Astrocyte (in vitro differentiated cells and primary cell): ENCODE measurements around the gene TRIM59. TPM values are rescaled to one million over a fixed set of nuclear protein-coding genes. Genes with fewer than 3 reads are reported as not detected.
A peak's percentile ranks its signal among the peaks of the same experiment; 100 is the strongest.

Experiments used
- DNase-seq: peaks from one replicate; pipeline ENCODE4 v3.0.0-alpha.2; 2010; ENCODE audit warnings: low read depth
- FAIRE-seq: peaks from 2 replicates; lab custom pipeline; 2011; peaks lifted over from hg19 to GRCh38; lab: Jason Lieb, UNC
- H2AFZ ChIP-seq: 2 replicates; pipeline ENCODE4 v1.6.0; 2012; ENCODE audit warnings: low read depth, low read length, inconsistent platforms
- H3K27ac ChIP-seq: 2 replicates; pipeline ENCODE4 v1.5.1; 2011; ENCODE audit warnings: low read depth, low read length, inconsistent platforms
- H3K27me3 ChIP-seq: 2 replicates; pipeline ENCODE4 v1.6.0; 2011; ENCODE audit warnings: low read length, inconsistent platforms; ENCODE audit not compliant: insufficient read depth
- H3K36me3 ChIP-seq: 2 replicates; pipeline ENCODE4 v1.5.1; 2011; ENCODE audit warnings: low read length, inconsistent platforms; ENCODE audit not compliant: insufficient read depth
- H3K4me1 ChIP-seq: 2 replicates; pipeline ENCODE4 v1.5.1; 2011; ENCODE audit warnings: low read length, inconsistent platforms; ENCODE audit not compliant: insufficient read depth
- H3K4me2 ChIP-seq: 2 replicates; pipeline ENCODE4 v1.6.0; 2012; ENCODE audit warnings: low read length, inconsistent platforms
- H3K4me3 ChIP-seq: 2 replicates; pipeline ENCODE4 v1.5.1; 2011; ENCODE audit warnings: low read depth, mild to moderate bottlenecking, low read length, inconsistent platforms; ENCODE audit not compliant: insufficient read depth
- H3K79me2 ChIP-seq: 2 replicates; pipeline ENCODE4 v1.6.0; 2012; ENCODE audit warnings: mild to moderate bottlenecking, low read length, inconsistent platforms; ENCODE audit not compliant: insufficient read depth
- H3K9ac ChIP-seq: 2 replicates; pipeline ENCODE4 v1.6.0; 2012; ENCODE audit warnings: mild to moderate bottlenecking, low read length, inconsistent platforms
- H3K9me3 ChIP-seq: 2 replicates; pipeline ENCODE4 v1.5.1; 2012; ENCODE audit warnings: low read depth, mild to moderate bottlenecking, low read length, inconsistent platforms; ENCODE audit not compliant: insufficient read depth
- H4K20me1 ChIP-seq: 2 replicates; pipeline ENCODE4 v1.6.0; 2012; ENCODE audit warnings: low read length, inconsistent platforms; ENCODE audit not compliant: insufficient read depth
- H3K27ac Mint-ChIP-seq: one replicate; pipeline ENCODE4 v1.8.0; 2021; ENCODE audit warnings: mild to moderate bottlenecking, mixed read lengths; ENCODE audit not compliant: unreplicated experiment
- H3K27me3 Mint-ChIP-seq: one replicate; pipeline ENCODE4 v1.8.0; 2021; ENCODE audit warnings: low read depth, mixed read lengths; ENCODE audit not compliant: unreplicated experiment
- H3K36me3 Mint-ChIP-seq: one replicate; pipeline ENCODE4 v1.8.0; 2021; ENCODE audit warnings: low read depth, mixed read lengths; ENCODE audit not compliant: unreplicated experiment
- H3K4me1 Mint-ChIP-seq: one replicate; pipeline ENCODE4 v1.8.0; 2021; ENCODE audit warnings: low read depth, mixed read lengths; ENCODE audit not compliant: unreplicated experiment
- H3K4me3 Mint-ChIP-seq: one replicate; pipeline ENCODE4 v1.8.0; 2021; ENCODE audit warnings: mild to moderate bottlenecking, moderate library complexity, mixed read lengths; ENCODE audit not compliant: unreplicated experiment
- H3K9me3 Mint-ChIP-seq: one replicate; pipeline ENCODE4 v1.8.0; 2021; ENCODE audit warnings: mild to moderate bottlenecking, mixed read lengths; ENCODE audit not compliant: unreplicated experiment
- EZH2 ChIP-seq: IDR thresholded peaks from 2 replicates; pipeline ENCODE4 v1.6.1; 2012; ENCODE audit warnings: mild to moderate bottlenecking, low read length, inconsistent platforms; ENCODE audit not compliant: insufficient read depth
- total RNA-seq: library from RNA; stranded (reverse); gene quantifications from 2 replicates; pipeline ENCODE4 v1.2.1, GENCODE V29; 2021
- TF ChIP-seq, protein P1 (sequence below): IDR thresholded peaks from 2 replicates; pipeline ENCODE4 v1.5.1; 2011; ENCODE audit warnings: low read depth, mild to moderate bottlenecking, inconsistent platforms, low read length, moderate library complexity; ENCODE audit not compliant: insufficient read depth

The TRIM59 gene
- total RNA-seq, 1 donor from 2014 or later: 20.6 TPM

DNA sequence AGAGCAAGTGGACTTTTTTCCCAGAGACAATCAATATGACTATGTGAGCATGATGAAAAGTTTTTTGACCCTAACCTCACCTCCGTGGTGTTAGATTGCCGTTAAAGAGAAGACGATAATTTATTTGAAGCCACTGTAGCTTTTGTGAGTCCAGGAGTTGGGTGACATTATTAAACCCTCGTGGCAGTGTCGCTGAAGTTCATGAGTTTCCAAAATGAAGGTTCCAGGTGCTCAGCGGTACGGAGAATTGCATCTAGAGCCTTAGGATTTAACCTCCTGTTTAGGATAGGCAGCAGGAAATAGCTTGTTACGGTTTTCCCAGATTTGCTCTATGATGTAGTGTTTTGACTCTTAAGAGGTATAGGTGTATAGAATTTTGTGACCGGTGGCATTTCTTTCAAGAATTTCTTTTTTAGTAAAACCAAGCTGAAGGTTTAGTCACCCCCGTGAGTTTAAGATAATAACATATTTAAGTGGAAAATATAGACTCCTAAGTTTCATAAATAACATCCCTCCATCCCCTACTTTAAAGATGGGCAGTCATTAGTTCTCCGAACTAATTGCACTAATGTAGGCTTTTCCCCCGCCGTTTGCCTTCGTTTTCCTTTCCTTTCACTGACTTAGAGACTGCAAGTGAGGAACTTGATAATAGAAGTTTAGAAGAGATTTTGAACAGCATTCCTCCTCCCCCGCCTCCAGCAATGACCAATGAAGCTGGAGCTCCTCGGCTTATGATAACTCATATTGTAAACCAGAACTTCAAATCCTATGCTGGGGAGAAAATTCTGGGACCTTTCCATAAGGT, 48.1 kb downstream of the TRIM59 start:
- peaks cover 96% of the 10 kb centered on the region for H3K79me2 ChIP-seq
- H3K4me2 ChIP-seq: peak overlapping the region; percentile 94
- H3K4me1 ChIP-seq: peaks cover 8% of the 10 kb centered on the region
- H3K9ac ChIP-seq: peak overlapping the region; percentile 96
- H3K4me3 ChIP-seq: peak overlapping the region; percentile 97
- Mint-ChIP-seq H3K27me3 (no peaks in the 10 kb centered on the region), H3K4me1 (peaks cover 10% of the 10 kb centered on the region), H3K4me3 (peak overlapping the region; percentile 97), H3K27ac (peak overlapping the region; percentile 98), H3K36me3 (peaks cover 1% of the 10 kb centered on the region), H3K9me3 (no peaks in the 10 kb centered on the region)
- peak overlapping the region; percentile 92 for H3K27ac ChIP-seq
- TF ChIP-seq, protein P1, sequence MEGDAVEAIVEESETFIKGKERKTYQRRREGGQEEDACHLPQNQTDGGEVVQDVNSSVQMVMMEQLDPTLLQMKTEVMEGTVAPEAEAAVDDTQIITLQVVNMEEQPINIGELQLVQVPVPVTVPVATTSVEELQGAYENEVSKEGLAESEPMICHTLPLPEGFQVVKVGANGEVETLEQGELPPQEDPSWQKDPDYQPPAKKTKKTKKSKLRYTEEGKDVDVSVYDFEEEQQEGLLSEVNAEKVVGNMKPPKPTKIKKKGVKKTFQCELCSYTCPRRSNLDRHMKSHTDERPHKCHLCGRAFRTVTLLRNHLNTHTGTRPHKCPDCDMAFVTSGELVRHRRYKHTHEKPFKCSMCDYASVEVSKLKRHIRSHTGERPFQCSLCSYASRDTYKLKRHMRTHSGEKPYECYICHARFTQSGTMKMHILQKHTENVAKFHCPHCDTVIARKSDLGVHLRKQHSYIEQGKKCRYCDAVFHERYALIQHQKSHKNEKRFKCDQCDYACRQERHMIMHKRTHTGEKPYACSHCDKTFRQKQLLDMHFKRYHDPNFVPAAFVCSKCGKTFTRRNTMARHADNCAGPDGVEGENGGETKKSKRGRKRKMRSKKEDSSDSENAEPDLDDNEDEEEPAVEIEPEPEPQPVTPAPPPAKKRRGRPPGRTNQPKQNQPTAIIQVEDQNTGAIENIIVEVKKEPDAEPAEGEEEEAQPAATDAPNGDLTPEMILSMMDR: no peak
- no peak for TF ChIP-seq EZH2
- no peaks in the 10 kb centered on the region for H3K9me3 ChIP-seq
- peaks cover 14% of the 10 kb centered on the region for H4K20me1 ChIP-seq
- no peak overlapping the region for H2AFZ ChIP-seq
- H3K27me3 ChIP-seq: no peaks in the 10 kb centered on the region
- peak; percentile 78 for DNase-seq
- peaks cover 3% of the 10 kb centered on the region for H3K36me3 ChIP-seq
- no peak for FAIRE-seq

DNA sequence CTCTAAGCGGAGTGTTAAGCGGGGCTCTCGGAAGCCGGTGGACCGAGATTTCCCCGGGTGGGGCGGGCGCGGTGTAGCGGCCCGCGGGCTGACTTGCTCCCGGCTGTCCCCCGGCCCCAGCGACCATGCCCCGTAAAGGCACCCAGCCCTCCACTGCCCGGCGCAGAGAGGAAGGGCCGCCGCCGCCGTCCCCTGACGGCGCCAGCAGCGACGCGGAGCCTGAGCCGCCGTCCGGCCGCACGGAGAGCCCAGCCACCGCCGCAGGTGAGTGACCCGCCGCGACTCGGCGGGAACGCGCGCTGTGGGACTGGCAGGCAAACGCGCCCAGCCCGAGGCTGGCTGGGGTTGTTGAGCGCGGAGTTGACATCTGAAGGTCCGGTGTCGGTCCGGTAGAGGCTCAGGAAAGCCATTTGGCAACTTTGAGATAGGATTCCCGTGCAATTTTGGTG, 48.9 kb downstream of the TRIM59 start:
- Mint-ChIP-seq H3K4me1 (peaks cover 10% of the 10 kb centered on the region), H3K4me3 (peak overlapping the region; percentile 97), H3K36me3 (peaks cover 1% of the 10 kb centered on the region), H3K9me3 (no peaks in the 10 kb centered on the region), H3K27me3 (no peaks in the 10 kb centered on the region), H3K27ac (peak overlapping the region; percentile 98)
- no peak for DNase-seq
- no peak for TF ChIP-seq EZH2
- TF ChIP-seq, protein P1: no peak
- Histone ChIP-seq H3K9me3 (no peaks in the 10 kb centered on the region), H3K4me3 (peak overlapping the region; percentile 97), H3K27ac (peak overlapping the region; percentile 92), H2AFZ (peak overlapping the region; percentile 93), H3K79me2 (peaks cover 90% of the 10 kb centered on the region), H3K36me3 (no peaks in the 10 kb centered on the region), H3K4me2 (peak overlapping the region; percentile 94), H3K9ac (peak overlapping the region; percentile 96), H3K27me3 (no peaks in the 10 kb centered on the region), H3K4me1 (peaks cover 11% of the 10 kb centered on the region), H4K20me1 (peaks cover 14% of the 10 kb centered on the region)
- no peak for FAIRE-seq
